Measurements from ENCODE around the gene AGRN. TPM values are rescaled to one million over a fixed set of nuclear protein-coding genes. Genes with fewer than 3 reads are reported as not detected.
"Not testable (repeated sequence)": the region's sequence is repeated elsewhere in the genome, so short reads cannot be mapped to it uniquely, and the experiment has no call there.

AGRN gene
- total RNA-seq, 2 experiments from 2014 or later, result 22.7 to 24.4 TPM

GRCh38 chr1:1003618-1004419, 16.1 kb upstream of the AGRN start:
- Mint-ChIP-seq H3K4me3 (no peak overlapping the region), H3K4me1 (peaks cover 13% of the 10 kb centered on the region), H3K27me3 (peaks cover 19% of the 10 kb centered on the region), H3K9me3 (ENCODE audit: low read depth) (no peaks in the 10 kb centered on the region), H3K36me3 (ENCODE audit: low read depth) (peaks cover 1% of the 10 kb centered on the region), H3K27ac (no peak overlapping the region)
- CTCF ChIA-PET, result interaction anchor here (3.0 to 3.1 kb wide), 3 partner anchors 10 to 15 kb away, joined by 8 to 20 read pairs (median 14); partner anchors contain the start of gene ISG15
- POLR2A ChIA-PET, result no interaction called here
- no peak for DNase-seq
- ATAC-seq, result no peak
- intact Hi-C loops (cut with DNase I, micrococcal nuclease), result no loop called here

GRCh38 chr1:1004420-1004779, 15.5 kb upstream of the AGRN start:
- no peak overlapping the region for H3K27ac Mint-ChIP-seq
- H3K4me1 Mint-ChIP-seq, result peaks cover 15% of the 10 kb centered on the region
- H3K27me3 Mint-ChIP-seq, result peaks cover 21% of the 10 kb centered on the region
- peaks cover 1% of the 10 kb centered on the region for H3K36me3 Mint-ChIP-seq (ENCODE audit: low read depth)
- ChIA-PET CTCF (no interaction called here), POLR2A (no interaction called here)
- H3K9me3 Mint-ChIP-seq (ENCODE audit: low read depth), result no peaks in the 10 kb centered on the region
- DNase-seq (no peak), ATAC-seq (no peak)
- H3K4me3 Mint-ChIP-seq, result no peak overlapping the region
- intact Hi-C loops (cut with DNase I, micrococcal nuclease), result no loop called here

GRCh38 chr1:1004780-1005697, 14.9 kb upstream of the AGRN start:
- H3K27me3 Mint-ChIP-seq, result peaks cover 21% of the 10 kb centered on the region
- peaks cover 1% of the 10 kb centered on the region for H3K36me3 Mint-ChIP-seq (ENCODE audit: low read depth)
- no peak for ATAC-seq
- POLR2A ChIA-PET, result no interaction called here
- no peak for DNase-seq
- H3K4me3 Mint-ChIP-seq, result no peak overlapping the region
- H3K27ac Mint-ChIP-seq, result no peak overlapping the region
- intact Hi-C loops (cut with DNase I, micrococcal nuclease), result no loop called here
- CTCF ChIA-PET, result interaction anchor here (0.9 kb wide), 1 partner anchor 21 kb away, joined by 4 read pairs; no protein-coding TSS in a partner anchor
- H3K9me3 Mint-ChIP-seq (ENCODE audit: low read depth), result no peaks in the 10 kb centered on the region
- H3K4me1 Mint-ChIP-seq, result peaks cover 15% of the 10 kb centered on the region

- CTCF ChIA-PET, result interaction anchor here (0.9 to 1.3 kb wide), 3 partner anchors 13 to 42 kb away, joined by 4 to 5 read pairs (median 4); no protein-coding TSS in a partner anchor
- ATAC-seq, result no peak
These were observed 14.1 kb upstream of the AGRN start for GRCh38 chr1:1005774-1006304.

GRCh38 chr1:1006305-1007159, 13.4 kb upstream of the AGRN start:
- ATAC-seq (no peak), DNase-seq (no peak)
- Mint-ChIP-seq H3K9me3 (ENCODE audit: low read depth) (no peaks in the 10 kb centered on the region), H3K36me3 (ENCODE audit: low read depth) (no peaks in the 10 kb centered on the region), H3K27me3 (peaks cover 19% of the 10 kb centered on the region), H3K4me1 (peaks cover 12% of the 10 kb centered on the region), H3K27ac (no peak overlapping the region), H3K4me3 (no peak overlapping the region)
- ChIA-PET POLR2A (no interaction called here), CTCF (interaction anchor here (0.6 to 1.3 kb wide), 4 partner anchors 13 to 94 kb away, joined by 3 to 5 read pairs (median 4); no protein-coding TSS in a partner anchor)
- intact Hi-C loops (cut with DNase I, micrococcal nuclease), result no loop called here

More at GRCh38 chr1:1005774-1006304, 14.1 kb upstream of the AGRN start:
- peaks cover 12% of the 10 kb centered on the region for H3K4me1 Mint-ChIP-seq
- intact Hi-C loops (cut with DNase I, micrococcal nuclease), result no loop called here
- H3K4me3 Mint-ChIP-seq, result no peak overlapping the region
- H3K9me3 Mint-ChIP-seq (ENCODE audit: low read depth), result no peaks in the 10 kb centered on the region
- H3K27me3 Mint-ChIP-seq, result peaks cover 19% of the 10 kb centered on the region
- no peaks in the 10 kb centered on the region for H3K36me3 Mint-ChIP-seq (ENCODE audit: low read depth)
- POLR2A ChIA-PET, result no interaction called here
- DNase-seq, result no peak
- no peak overlapping the region for H3K27ac Mint-ChIP-seq

GRCh38 chr1:1010131-1010530, 9.8 kb upstream of the AGRN start:
- H3K4me3 Mint-ChIP-seq; ATAC-seq; H3K9me3 Mint-ChIP-seq (ENCODE audit: low read depth); DNase-seq; POLR2A ChIA-PET; intact Hi-C loops (cut with DNase I, micrococcal nuclease); H3K27ac Mint-ChIP-seq; H3K27me3 Mint-ChIP-seq; H3K36me3 Mint-ChIP-seq (ENCODE audit: low read depth): not testable (repeated sequence)
- CTCF ChIA-PET, result interaction anchor here (1.5 kb wide), 1 partner anchor 26 kb away, joined by 3 read pairs; no protein-coding TSS in a partner anchor
- H3K4me1 Mint-ChIP-seq, result peaks cover 24% of the 10 kb centered on the region

- POLR2A ChIA-PET, result no interaction called here
- Mint-ChIP-seq H3K27ac (no peak overlapping the region), H3K27me3 (peaks cover 2% of the 10 kb centered on the region), H3K36me3 (ENCODE audit: low read depth) (no peaks in the 10 kb centered on the region), H3K4me1 (peaks cover 21% of the 10 kb centered on the region), H3K4me3 (no peak overlapping the region), H3K9me3 (ENCODE audit: low read depth) (no peaks in the 10 kb centered on the region)
- intact Hi-C loops (cut with DNase I, micrococcal nuclease), result no loop called here
- no peak for DNase-seq
- CTCF ChIA-PET, result interaction anchor here (0.9 to 1.5 kb wide), 2 partner anchors 9 to 27 kb away, joined by 3 read pairs; no protein-coding TSS in a partner anchor
- ATAC-seq, result no peak
These were observed 8.4 kb upstream of the AGRN start for GRCh38 chr1:1011396-1011949.

- H3K9me3 Mint-ChIP-seq (ENCODE audit: low read depth); H3K27me3 Mint-ChIP-seq; DNase-seq; H3K36me3 Mint-ChIP-seq (ENCODE audit: low read depth); ATAC-seq; POLR2A ChIA-PET: not testable (repeated sequence)
- H3K4me1 Mint-ChIP-seq, result peaks cover 27% of the 10 kb centered on the region
- H3K4me3 Mint-ChIP-seq, result peak overlapping the region; percentile 74
- intact Hi-C loops (cut with DNase I, micrococcal nuclease), result loop anchor here in 1 of 2 experiments (1.0 to 2.0 kb wide), 3 partner anchors 12 to 52 kb away; partner anchors contain the start of gene HES4
- H3K27ac Mint-ChIP-seq, result peak overlapping the region; percentile 80
- CTCF ChIA-PET, result interaction anchor here (2.2 kb wide), 1 partner anchor 10 kb away, joined by 14 read pairs; no protein-coding TSS in a partner anchor
These were observed 7.2 kb upstream of the AGRN start for GRCh38 chr1:1012736-1013104.

- CTCF ChIA-PET, result interaction anchor here (0.6 to 2.2 kb wide), 4 partner anchors 11 to 109 kb away, joined by 3 to 14 read pairs (median 4); partner anchors contain the start of gene PLEKHN1
- Mint-ChIP-seq H3K9me3 (ENCODE audit: low read depth) (no peaks in the 10 kb centered on the region), H3K27ac (peak within 1 kb of the TSS; percentile 80), H3K4me1 (peaks cover 27% of the 10 kb centered on the region), H3K4me3 (peak within 1 kb of the TSS; percentile 74), H3K36me3 (ENCODE audit: low read depth) (no peaks in the 10 kb centered on the region), H3K27me3 (peaks cover 2% of the 10 kb centered on the region)
- DNase-seq (peak; percentile 92), ATAC-seq (peak; percentile 93)
- intact Hi-C loops (cut with DNase I, micrococcal nuclease), result loop anchor here in 1 of 2 experiments (1.0 to 2.0 kb wide), 3 partner anchors 13 to 51 kb away; partner anchors contain the start of gene HES4
- POLR2A ChIA-PET, result no interaction called here
These were observed 6.6 kb upstream of the AGRN start, which contains the start of gene ISG15 for GRCh38 chr1:1013105-1013921. ISG15 (plus strand) TSS chr1:1013497; CDS start chr1:1013574, 77 bp downstream.
